GM18868 (cell line): ENCODE results near the gene TMSB10.
"Not testable (repeated sequence)": the region's sequence is repeated elsewhere in the genome, so short reads cannot be mapped to it uniquely, and the experiment has no call there.

Experiments used
- ATAC-seq: cut with Tn5 transposase; IDR thresholded peaks from one replicate; pipeline ENCODE4 v1.9.1; 2021; ENCODE audit warnings: mild to moderate bottlenecking, moderate library complexity; ENCODE audit not compliant: unreplicated experiment

Gene TMSB10

DNA sequence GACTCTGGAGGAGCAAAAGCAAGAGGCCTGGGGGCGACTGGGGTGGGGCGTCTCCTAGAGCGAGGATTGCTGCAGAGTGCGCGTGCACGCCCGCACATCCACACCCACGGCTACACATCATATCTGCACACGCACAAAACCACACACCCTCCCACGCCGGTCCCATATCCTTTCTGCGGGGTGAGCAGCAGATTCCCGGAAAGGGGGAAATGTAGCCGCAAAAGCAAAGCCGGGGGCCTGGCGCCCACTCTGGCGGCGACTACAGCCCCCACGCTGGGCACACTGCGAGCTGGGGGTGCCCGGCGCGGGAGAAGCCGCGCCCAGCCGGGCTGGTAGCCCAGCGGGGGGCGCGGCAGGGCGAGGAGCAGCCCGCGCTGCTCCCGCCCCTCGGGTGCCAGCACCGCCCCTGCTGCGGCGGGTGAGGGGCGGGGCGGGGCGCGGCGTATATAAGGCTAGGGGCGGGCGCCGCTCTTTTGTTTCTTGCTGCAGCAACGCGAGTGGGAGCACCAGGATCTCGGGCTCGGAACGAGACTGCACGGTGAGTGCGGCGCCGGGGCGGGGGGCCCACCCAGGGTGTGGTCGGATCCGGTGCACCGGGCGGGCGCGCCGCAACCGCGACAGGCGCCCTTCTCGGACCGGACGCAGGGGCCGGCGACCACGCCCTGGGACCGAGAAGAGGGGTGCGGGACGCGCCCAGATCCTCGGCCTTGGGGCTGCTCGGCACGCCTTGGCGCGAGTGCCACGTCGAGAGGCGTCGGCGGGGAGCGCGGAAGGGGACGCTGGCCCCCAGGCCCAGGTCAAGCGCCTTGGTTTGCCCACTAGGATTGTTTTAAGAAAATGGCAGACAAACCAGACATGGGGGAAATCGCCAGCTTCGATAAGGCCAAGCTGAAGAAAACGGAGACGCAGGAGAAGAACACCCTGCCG is at the start of gene TMSB10:
TSS of gene TMSB10 (plus strand) at position 476 of the 927 bp plus-strand sequence.
- ATAC-seq, result peak; percentile 69

DNA sequence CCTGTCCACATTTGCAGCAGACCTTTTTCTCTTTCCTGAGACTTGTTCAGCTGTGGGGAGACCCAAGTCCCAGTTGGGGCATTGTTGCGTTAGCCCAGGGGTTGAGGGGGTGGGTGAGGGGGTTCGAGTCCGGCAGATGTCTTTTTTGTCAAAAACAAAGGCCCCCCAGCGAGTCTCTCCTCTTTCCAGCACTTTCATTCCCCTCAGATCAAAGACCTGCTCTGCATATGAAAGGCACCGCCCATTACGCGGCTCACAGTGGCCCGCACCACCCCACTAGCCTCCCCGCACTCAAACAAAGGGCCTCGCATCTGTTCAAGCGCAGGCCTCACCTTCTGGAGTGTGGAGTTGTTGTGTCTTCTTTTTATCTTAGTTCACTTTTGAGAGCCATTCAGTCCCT is 49.7 kb upstream of the TMSB10 start:
- ATAC-seq, result no peak

DNA sequence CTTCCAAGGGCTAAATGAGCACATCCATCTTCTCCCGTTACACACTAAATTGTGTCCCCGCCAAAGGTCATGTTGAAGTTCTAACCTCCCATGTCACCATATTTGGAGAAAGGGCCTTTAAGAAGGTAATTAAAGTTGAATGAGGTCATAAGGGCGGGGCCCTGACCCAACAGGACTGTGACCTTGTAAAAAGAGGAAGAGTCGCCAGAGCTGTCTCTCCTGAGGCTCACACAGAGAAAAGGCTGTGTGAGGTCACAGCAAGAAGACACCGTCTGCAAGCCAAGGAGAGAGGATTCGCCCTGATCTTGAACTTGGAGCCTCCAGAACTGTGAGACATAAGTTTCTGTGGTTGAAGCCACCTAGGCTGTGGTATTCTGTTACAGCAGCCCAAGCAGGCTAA is 48.7 kb upstream of the TMSB10 start:
- no peak for ATAC-seq

DNA sequence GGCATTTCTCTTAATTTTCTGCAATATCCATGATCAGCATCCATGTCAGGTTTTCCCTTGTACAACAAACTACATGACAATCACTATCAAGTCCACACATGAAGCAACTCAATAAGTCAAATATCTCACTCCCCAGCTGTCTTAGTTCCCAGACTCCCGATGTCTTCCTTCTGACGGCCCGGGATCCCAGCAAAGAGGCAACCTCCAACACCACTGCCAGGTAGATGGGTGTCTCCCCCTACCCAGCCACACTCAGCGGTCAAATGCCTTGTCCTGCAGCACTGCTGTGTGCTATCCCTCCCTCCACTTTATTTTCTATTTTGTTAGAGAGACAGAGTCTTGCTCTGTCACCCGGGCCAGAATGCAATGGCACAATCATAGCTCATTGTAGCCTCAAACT is 47.9 kb upstream of the TMSB10 start:
- ATAC-seq, result no peak

DNA sequence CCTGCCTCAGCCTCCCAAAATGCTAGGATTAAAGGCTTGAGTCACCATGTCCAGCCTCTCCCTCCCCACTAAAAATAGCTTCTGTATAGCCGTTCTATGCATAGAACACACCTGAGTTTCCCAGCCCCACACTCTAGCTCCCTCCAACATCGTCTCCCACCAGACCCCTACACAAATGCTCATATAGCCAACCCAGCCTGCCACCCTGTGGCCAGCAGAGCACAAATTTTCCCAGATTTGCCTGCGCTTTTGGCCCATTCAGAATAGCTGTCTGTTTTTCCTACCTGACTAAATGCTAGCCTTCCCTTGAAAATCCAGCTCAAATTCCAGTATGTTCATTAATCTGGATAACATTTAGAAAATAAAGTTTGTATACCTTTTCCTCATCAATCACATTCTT is 47.3 kb upstream of the TMSB10 start:
- no peak for ATAC-seq

DNA sequence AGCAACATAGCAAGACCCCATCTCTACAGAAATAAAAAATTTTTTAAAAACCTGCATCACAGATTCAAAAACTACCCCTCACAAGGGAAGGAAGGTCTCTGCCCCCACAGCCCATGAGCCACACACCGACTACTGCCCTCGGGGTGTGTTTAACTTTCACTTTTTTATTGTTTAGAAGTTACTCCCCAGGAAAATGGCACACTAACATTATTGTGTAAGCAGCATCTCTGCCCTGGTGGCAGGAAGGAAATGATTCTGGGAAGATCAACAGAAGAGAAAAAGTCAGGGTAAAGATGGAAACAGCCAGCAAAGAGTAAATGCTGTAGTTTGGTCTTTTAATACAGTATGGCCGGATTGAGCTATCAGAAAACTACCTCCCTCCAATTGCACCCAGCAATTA is 46.5 kb upstream of the TMSB10 start:
- no peak for ATAC-seq

DNA sequence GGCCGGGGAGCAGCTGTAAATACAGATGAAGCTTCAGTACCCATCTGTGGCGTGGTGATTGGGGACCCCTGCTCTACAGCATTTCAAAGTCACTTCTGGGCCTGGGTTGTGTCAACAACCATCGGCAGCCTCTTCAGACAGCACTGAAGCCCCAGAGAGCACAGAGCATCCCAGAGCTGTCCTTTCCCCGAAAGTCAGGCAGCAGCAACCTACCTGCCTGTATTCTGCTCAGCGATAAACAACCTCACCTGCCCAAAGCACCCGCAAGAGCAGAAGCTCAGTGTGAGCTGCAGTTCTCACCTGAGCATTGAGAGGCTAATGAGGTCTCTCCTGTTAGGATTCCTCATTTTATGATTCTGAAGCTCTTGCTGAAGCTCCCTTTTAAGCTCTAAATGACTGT is 43.9 kb upstream of the TMSB10 start:
- ATAC-seq, result no peak

DNA sequence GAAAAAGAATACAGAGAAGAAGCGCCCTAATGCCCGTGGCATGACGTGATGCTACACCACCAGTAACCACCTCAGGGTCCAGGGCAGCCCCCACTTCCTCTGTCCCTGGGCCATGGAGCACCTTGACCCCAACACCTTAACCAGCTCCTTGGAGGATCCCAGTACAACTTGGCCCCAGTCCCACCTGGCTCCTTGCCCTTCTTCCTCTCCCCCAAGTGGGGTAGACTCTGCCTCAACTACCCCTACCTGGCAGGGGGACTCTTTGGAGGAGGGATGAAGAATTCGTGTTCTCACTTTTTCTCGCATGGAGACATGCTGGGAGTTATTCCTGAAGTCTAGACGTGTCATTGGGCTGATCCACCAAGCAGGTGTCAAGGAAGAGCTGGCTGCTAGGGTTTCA is 43.5 kb upstream of the TMSB10 start:
- ATAC-seq, result no peak

DNA sequence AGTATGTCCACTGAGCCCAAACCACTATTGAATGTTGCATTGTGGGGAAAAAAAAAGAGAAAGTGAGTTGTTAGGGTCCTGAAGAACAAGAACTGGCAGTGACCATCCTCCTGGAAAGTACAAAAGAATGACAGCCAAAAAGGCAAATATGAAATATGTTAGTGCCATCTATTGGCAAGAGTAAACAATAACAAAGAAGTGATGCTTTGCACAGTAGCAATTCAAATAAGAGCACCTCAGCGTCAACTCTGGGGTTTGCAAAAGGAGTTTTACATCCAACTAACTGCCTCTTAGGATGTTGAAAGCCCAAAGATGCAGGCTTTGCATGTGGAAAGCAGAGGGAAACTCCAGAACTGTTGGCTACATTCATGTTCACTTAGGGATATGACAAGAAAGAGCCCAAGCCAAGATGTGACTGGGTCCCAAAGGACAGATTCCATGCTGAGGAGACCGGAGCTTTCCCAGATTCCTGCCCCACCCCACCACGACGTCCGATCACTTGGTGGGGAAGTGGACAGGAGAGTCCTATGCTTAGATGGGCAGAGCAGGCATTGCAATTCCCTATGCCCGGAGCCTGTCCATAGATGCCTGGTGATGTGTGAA is 40.2 kb upstream of the TMSB10 start:
- peak; percentile 73 for ATAC-seq

DNA sequence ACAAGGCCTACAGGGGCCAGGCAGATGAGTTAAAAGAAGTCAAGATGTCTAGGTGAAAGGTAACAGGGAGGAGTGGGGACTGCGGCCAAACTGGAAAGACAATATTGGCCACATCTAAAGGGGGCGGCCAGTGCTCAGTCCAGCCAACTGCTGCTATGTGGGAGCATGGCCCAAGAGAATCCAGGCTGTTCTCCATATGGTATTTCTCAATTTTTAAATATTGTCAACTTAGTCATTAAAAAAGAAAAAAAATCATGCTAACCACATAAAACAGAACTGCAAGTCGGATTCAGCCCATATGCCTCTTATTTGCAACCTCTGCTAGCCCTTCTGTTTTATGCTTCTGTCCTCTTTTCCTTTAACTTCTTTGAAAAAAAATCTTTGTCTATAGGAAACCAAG is 39.3 kb upstream of the TMSB10 start:
- ATAC-seq, result no peak

DNA sequence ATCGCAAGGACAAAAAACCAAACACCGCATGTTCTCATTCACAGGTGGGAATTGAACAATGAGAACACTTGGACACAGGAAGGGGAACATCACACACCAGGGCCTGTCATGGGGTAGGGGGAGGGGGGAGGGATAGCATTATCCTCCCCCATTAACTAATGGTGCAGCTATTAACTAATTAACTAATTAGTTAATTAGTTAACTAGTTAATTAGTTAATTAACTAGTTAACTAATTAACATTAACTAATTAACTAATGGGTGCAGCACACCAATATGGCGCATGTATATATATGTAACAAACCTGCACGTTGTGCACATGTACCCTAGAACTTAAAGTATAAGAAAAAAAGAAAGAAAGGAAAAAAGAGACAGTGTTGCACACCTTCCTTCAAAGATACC is 37.1 kb upstream of the TMSB10 start:
- ATAC-seq, result not testable (repeated sequence)

DNA sequence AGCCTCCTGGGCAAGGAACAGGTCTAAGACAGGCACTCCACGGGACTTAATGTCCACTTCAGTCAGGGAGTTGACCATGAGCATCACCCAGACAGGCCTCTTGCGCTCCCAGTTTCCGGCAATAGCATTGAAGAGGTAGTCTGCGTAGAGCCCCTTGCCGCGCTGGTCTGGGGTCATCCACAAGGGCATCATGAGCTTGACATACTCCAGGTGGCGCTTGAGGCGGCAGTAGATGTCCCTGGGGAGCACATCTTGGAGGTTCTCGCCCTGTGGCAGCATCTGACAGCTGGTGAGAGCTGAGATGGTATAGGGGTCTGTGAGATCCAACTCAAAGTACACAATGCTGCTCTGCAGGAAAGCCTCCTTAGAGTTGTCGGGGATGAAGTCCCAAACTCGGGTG is 35.1 kb upstream of the TMSB10 start:
- peak; percentile 50 for ATAC-seq

DNA sequence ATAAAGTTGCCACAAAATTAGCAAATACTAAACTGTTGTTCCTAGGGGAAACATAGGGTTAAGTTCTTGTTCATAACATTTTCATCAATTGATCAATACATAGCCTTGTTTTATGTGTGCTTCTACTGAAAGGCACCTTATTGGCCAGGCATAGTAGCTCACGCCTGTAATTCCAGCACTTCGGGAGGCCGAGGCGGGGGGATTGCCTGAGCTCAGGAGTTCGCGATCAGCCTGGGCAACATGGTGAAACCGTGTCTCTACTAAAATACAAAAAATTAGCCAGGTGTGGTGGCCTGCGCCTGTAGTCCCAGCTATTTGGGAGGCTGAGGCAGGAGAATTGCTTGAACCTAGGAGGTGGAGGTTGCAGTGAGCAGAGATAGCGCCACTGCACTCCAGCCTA is 32.8 kb upstream of the TMSB10 start:
- ATAC-seq, result not testable (repeated sequence)

DNA sequence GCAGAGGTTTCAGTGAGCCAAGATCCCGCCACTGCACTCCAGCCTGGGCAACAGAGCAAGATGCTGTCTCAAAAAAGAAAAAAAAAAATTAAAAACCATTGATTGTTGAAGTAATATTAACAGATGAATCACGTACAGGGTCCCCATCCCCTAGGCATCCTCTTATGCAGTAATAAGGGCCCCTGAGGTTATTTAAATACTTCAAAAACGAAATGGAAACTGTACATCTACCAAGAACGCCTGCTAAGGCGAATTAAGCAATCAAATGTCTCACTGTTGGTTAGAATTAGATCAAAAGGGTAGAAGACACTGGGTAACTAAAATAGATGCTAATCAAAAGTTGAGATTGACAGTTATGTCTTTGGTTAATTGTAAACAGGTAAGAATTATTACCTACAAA is 32.1 kb upstream of the TMSB10 start:
- no peak for ATAC-seq

DNA sequence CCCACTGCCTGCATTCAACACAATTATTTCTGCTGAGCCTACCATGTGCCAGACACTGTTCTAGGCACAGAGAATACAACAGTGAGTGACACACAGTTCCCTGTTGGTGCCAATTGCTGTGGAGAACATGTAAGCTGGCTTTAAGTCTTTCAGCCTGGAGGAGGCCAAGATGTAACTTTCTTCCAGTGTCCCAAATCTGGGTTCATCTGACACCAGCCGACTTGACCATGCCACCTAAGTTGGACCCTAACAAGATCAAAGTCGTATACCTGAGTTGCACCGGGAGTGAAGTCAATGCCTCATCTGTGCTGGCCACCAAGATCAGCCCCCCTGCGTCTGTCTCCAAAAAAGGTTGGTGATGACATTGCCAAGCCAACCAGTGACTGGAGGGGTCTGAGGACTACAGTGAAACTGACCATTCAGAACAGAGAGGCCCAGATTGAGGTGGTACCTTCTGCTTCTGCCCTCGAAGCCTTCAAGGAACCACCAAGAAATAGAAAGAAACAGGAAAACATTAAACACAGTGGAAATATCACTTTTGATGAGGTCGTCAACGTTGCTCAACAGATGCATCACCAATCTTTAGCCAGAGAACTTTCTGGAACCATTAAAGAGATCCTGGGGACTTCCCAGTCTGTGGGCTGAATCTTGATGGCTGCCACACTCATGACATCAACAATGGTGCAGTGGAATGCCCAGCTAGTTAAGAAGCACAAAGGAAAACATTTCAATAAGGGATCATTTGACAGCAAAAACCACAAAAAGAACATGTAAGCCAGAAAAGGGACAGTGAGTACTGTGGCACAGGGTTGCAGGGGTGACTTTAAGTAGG is 30.9 kb upstream of the TMSB10 start:
- no peak for ATAC-seq

DNA sequence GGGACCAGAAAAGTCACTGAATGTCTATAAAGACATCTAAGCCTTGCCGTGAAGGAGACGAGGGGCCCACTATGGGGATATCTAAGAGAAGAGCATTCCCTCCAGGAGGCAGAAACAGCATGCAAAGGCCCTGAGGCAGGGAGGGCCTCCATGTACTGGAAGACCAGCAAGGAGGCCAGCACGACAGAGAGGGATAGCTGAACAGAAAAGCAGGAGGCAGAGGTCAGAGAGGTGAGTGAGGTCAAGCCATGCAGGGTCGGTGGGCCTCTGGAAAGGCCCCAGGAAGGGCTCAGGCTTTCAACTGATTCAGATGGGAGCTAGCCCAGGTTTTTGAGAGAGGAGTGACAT is 30.3 kb upstream of the TMSB10 start:
- ATAC-seq, result no peak

DNA sequence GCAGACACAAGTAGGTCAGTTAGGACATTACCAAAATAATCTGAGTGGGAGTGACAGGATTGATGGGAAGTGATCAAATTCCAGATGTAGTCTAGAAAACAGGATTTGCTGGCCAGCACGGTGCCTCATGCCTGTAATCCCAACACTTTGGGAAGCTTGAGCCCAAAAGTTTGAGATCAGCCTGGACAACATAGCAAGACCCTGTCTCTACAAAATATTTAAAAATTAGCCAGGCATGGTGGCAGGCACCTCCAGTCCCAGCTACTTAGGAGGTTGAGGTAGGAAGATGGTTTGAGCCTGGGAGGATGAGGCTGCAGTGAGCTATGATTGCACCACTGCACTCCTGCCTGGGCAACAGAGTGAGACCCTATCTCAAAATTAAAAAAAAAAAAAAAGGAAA is 29.8 kb upstream of the TMSB10 start:
- not testable (repeated sequence) for ATAC-seq

DNA sequence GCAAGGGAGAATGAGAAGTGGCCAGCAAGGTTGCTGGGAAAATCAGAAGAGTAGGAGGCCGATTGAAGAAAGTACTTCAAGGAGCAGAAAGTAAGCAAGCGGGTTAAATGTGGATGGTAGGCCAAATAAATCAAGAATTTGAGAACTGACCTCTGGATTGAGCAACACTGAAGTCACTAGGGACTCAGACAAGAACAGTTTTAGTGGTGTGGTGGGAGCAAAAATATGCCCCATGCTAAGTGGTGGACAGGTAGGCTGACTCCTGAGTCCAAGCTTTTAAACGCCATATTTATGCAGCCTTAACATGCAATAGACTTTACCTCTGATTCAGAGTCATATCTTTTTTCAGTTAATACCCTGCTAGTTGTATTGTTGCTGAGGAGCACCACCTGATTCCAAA is 29.1 kb upstream of the TMSB10 start:
- ATAC-seq, result no peak

DNA sequence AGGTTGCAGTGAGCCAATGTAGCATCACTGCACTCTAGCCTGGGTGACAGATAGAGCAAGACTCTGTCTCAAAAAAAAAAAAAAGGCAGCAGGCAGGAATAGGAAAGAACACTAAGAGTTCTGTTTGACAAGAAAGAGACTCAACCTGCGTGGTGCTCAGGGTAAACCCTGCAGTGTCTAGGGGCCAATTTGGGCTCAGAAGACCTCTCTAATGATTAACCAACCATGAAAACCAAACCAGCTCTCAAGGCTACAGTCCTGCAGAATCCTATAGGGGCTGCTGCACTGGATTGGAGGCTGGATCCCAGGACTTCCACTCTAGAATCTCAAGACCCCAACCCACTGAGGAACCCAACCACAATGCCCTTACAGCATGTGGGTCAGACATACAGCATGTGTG is 27.0 kb upstream of the TMSB10 start:
- no peak for ATAC-seq

DNA sequence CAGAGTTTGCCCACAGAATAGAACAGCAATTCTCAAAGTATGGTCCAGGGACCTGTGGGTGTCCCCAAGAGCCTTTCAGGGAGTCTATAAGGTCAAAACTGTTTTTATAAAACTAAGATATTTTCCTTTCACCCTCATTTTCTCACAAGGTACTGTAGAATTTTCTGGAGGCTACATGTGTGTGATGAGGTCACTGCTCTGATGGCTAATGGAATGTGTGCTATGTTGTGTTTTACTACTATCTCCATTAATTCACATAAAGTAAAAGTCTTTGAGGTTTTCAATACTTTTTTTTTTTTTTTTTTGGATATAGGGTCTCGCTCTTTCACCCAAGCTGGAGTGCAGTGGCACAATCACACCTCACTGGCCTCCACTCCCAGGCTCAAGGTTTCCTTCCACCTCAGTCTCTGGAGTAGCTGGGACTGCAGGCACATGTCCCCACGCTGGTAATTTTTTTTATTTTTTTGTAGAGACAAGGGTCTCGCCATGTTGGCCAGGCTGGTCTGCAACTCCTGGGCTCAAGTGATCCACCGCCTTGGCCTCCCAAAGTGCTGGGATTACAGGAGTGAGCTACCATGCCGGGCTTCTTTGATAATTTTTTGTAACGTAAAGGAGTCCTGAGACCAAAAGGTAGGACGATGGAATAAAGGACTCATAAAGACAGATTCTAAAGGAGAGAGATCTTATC is 26.4 kb upstream of the TMSB10 start:
- no peak for ATAC-seq
